Ovary (tissue), 9 donors: ENCODE measurements around the gene RFC3. TPM values are rescaled to one million over a fixed set of nuclear protein-coding genes. Genes with fewer than 3 reads are reported as not detected.
A peak's percentile ranks its signal among the peaks of the same experiment; 100 is the strongest.

Experiments
- DNase-seq, 5 donors: peaks; one replicate each; pipeline ENCODE4 v3.0.0-alpha.2; 2019 to 2020
- H3K27ac ChIP-seq, 2 donors: fragments of 200-600 bp; one replicate each; pipeline versions ENCODE4 v1.5.1 to v1.8.0; 2019 to 2022
- H3K27me3 ChIP-seq: fragments of 200-600 bp; one replicate; pipeline ENCODE4 v1.8.0; 2022
- H3K36me3 ChIP-seq: fragments of 200-600 bp; sonication (generic); one replicate; pipeline ENCODE4 v1.5.1; 2019
- H3K4me1 ChIP-seq: one replicate; pipeline ENCODE4 v1.8.1; 2013; ENCODE audit warnings: mild to moderate bottlenecking, moderate library complexity; ENCODE audit not compliant: insufficient read depth
- H3K4me3 ChIP-seq: fragments of 200-600 bp; sonication (generic); one replicate; pipeline ENCODE4 v1.5.1; 2017
- H3K9me3 ChIP-seq, 2 donors: fragments of 200-600 bp in 1 of 2; sonication (generic) in 1 of 2; one replicate each; pipeline versions ENCODE4 v1.5.1 to v1.8.1; 2013 to 2019; ENCODE audit warnings: mild to moderate bottlenecking in 1 of 2, moderate library complexity in 1 of 2
- EP300 ChIP-seq: sonication (generic); formaldehyde crosslinking; IDR thresholded peaks from one replicate; pipeline ENCODE4 v1.6.1; 2017; ENCODE audit warnings: antibody characterized with exemption
- POLR2A ChIP-seq: fragments of 450-650 bp; IDR thresholded peaks from one replicate; pipeline ENCODE4 v1.6.1; 2017; ENCODE audit warnings: antibody characterized with exemption, mild to moderate bottlenecking, moderate library complexity
- WGBS, 3 donors: extraction: QIAGEN DNeasy Blood & Tissue Kit in 1 of 3; methylation state at CpG; one replicate each; pipeline versions ENCODE4 v1.1.5 to v1.1.7; 2013 to 2017; 5-methylcytosine and 5-hydroxymethylcytosine counted together
- intact Hi-C, 4 donors: fragments of 100-400 bp; cut with DNase I; formaldehyde crosslinking; loops; one replicate each; pipeline versions ENCODE4 v1.11.0 to v1.15.1; 2022 to 2023
- polyA plus RNA-seq, 2 donors: library from polyadenylated mRNA; stranded (reverse); fragments of 200-250 nt in 1 of 2; fragments of 350-450 nt in 1 of 2; fragmentation: Illumina TruSeq in 1 of 2; extraction: RNeasy Lipid Tissue Mini Kit (QIAGEN cat#74804) in 1 of 2; gene quantifications; one replicate each; pipeline ENCODE4 v1.2.3, GENCODE V29; 2013 to 2014
- total RNA-seq, 7 donors: library from RNA; depleted of rRNA in 2 of 7; stranded (reverse); fragments of >200 nt in 2 of 7; fragmentation: NEBNext Ultra II Directional in 3 of 7; extraction: Animal tissue kit (Norgen Biotek cat#: 25700) in 3 of 7; gene quantifications; one replicate each; pipeline versions ENCODE4 v1.1.0 to v1.2.4, GENCODE V29; 2016 to 2023
- TF ChIP-seq, protein P1 (sequence below), 3 donors: fragments of 450-650 bp in 2 of 3; fragments of 200-600 bp in 1 of 3; IDR thresholded peaks; one replicate each; pipeline versions ENCODE4 v1.5.1 to v1.8.0; 2016 to 2022; ENCODE audit warnings: antibody characterized with exemption in 3 of 3, mild to moderate bottlenecking in 1 of 3
- donor health status: DM: no; HTN: no; CAD: no; lungs with moderate emphysema.
- donor health status: DM: no; HTN: no; CAD: no.
- donor health status: Bipolar disorder and iron deficiency.
- donor health status: DM: yes; HTN: yes; CAD: no.
- donor health status: DM: no; HTN: no; CAD: no.
- donor health status: DM: yes; HTN: yes; CAD: no.

RFC3 gene
- total and polyA plus RNA-seq, 9 donors: 6.9 to 9.4 (median 7.5) TPM

- TF ChIP-seq, protein P1, sequence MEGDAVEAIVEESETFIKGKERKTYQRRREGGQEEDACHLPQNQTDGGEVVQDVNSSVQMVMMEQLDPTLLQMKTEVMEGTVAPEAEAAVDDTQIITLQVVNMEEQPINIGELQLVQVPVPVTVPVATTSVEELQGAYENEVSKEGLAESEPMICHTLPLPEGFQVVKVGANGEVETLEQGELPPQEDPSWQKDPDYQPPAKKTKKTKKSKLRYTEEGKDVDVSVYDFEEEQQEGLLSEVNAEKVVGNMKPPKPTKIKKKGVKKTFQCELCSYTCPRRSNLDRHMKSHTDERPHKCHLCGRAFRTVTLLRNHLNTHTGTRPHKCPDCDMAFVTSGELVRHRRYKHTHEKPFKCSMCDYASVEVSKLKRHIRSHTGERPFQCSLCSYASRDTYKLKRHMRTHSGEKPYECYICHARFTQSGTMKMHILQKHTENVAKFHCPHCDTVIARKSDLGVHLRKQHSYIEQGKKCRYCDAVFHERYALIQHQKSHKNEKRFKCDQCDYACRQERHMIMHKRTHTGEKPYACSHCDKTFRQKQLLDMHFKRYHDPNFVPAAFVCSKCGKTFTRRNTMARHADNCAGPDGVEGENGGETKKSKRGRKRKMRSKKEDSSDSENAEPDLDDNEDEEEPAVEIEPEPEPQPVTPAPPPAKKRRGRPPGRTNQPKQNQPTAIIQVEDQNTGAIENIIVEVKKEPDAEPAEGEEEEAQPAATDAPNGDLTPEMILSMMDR (IDR thresholded peaks at IDR 0.05): no peak
- TF ChIP-seq POLR2A (no peak), EP300 (no peak)
- H3K4me3 ChIP-seq: no peak overlapping the region
- H3K4me1 ChIP-seq: no peaks in the 10 kb centered on the region
- H3K27ac ChIP-seq: no peak overlapping the region
- intact Hi-C loops: loop anchor here in 1 of 4 donors (10.0 kb wide), 1 partner anchor 280 kb away; no protein-coding TSS in a partner anchor
- WGBS, 3 donors: 71 to 93% (median 80%) methylated on average over 4 of the region's 4 CpGs
- no peak for DNase-seq
- H3K9me3 ChIP-seq: no peaks in the 10 kb centered on the region
- no peaks in the 10 kb centered on the region for H3K36me3 ChIP-seq
- no peaks in the 10 kb centered on the region for H3K27me3 ChIP-seq
Measured at GRCh38 chr13:33794576-33794975, 23.4 kb upstream of the RFC3 start.

DNA sequence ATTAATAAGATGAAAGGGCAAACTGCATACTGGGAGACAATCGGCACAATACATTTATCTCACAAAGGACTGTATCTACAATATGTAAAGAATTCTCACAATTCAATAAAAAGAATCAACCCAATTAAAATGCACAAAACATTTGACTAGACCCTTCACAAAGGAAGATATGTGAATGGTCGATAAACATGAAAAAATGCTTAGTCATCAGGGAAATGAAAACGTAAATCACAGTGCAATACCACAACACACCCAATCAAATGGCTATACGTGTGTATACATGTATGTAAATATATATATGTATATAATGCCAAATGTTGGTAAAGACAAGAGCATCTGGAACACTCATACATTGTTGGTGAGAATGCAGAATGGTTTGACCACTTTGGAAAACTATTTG, 21.9 kb upstream of the RFC3 start:
- H3K27me3 ChIP-seq: no peaks in the 10 kb centered on the region
- WGBS, 3 donors: 84 to 89% (median 86%) methylated on average over 4 of the region's 4 CpGs
- H3K4me3 ChIP-seq: no peak overlapping the region
- no peaks in the 10 kb centered on the region for H3K4me1 ChIP-seq
- intact Hi-C loops: loop anchor here in 1 of 4 donors (10.0 kb wide), 1 partner anchor 279 kb away; no protein-coding TSS in a partner anchor
- no peak overlapping the region for H3K27ac ChIP-seq
- no peaks in the 10 kb centered on the region for H3K9me3 ChIP-seq
- no peak for TF ChIP-seq EP300
- no peak for TF ChIP-seq POLR2A
- TF ChIP-seq, protein P1 (IDR thresholded peaks at IDR 0.05): no peak
- DNase-seq: no peak
- no peaks in the 10 kb centered on the region for H3K36me3 ChIP-seq

DNA sequence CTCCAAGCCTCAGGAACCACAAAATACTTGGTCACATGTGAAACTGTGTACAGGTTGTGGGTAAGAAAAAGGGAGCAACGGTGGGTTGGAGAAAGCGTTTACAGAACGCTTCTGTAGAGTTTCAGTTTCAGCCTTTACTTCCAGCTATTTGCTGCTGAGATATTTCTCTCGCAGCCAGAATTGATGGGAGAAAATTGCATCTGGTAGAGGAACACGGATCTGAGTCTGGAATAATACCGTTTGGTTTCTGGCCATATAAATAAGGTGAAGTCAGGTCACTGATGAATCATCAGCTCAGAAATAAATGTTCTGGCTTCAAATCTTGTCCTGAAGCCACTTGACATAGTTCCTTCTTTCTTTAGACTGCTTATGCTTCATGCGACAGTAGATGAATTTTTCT, 20.3 kb upstream of the RFC3 start:
- WGBS, 3 donors: 6 to 16% (median 7%) methylated on average over 7 of the region's 7 CpGs
- no peak for DNase-seq
- TF ChIP-seq EP300 (no peak), POLR2A (no peak)
- TF ChIP-seq, protein P1 (IDR thresholded peaks at IDR 0.05): no peak
- H3K4me1 ChIP-seq: no peaks in the 10 kb centered on the region
- H3K27ac ChIP-seq: peak overlapping the region in 1 of 2 donors; percentile 31
- intact Hi-C loops: loop anchor here in 1 of 4 donors (10.0 kb wide), 1 partner anchor 277 kb away; no protein-coding TSS in a partner anchor
- H3K4me3 ChIP-seq: no peak overlapping the region
- no peaks in the 10 kb centered on the region for H3K9me3 ChIP-seq
- H3K27me3 ChIP-seq: no peaks in the 10 kb centered on the region
- no peaks in the 10 kb centered on the region for H3K36me3 ChIP-seq

DNA sequence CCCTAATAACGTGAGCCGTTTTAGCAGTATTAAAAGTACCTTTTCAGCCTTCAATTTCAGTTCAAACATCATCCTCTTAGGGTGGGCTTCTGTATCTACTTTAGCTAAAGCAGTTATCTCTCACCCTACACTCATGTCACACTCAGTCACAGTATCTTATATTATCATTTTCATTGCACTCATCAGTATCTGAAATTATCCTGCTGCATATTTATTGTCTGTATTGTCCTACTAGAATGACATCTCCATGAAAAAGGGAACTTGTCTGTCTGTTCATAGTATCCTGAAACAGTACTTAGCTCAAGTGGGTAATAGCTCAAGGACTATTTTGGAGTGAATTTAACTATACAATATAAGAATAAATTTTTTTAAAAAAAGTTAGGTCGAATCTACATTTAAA, 19.9 kb upstream of the RFC3 start:
- 39 to 49% (median 45%) methylated on average over 3 of the region's 3 CpGs for WGBS, 3 donors
- Histone ChIP-seq H3K4me1 (no peaks in the 10 kb centered on the region), H3K27ac (no peak overlapping the region), H3K9me3 (no peaks in the 10 kb centered on the region), H3K27me3 (no peaks in the 10 kb centered on the region), H3K36me3 (no peaks in the 10 kb centered on the region), H3K4me3 (no peak overlapping the region)
- no peak for DNase-seq
- intact Hi-C loops: loop anchor here in 1 of 4 donors (10.0 kb wide), 1 partner anchor 277 kb away; no protein-coding TSS in a partner anchor
- TF ChIP-seq, protein P1 (IDR thresholded peaks at IDR 0.05): no peak
- TF ChIP-seq POLR2A (no peak), EP300 (no peak)
